Stimulated activated CD8-positive, alpha-beta memory T cell treated with anti-CD3 and anti-CD28 coated beads, Interleukin-2, amount 100 ng/mL, for 1 hour (primary cell): Measurements from ENCODE around the gene ANTXR1.
"Not testable (repeated sequence)": the region's sequence is repeated elsewhere in the genome, so short reads cannot be mapped to it uniquely, and the experiment has no call there.

Experiments
- DNase-seq, 2 donors: peaks; one replicate each; pipeline ENCODE4 v3.0.0-alpha.2; 2020; ENCODE audit warnings: low read depth in 2 of 2

Gene ANTXR1

DNA sequence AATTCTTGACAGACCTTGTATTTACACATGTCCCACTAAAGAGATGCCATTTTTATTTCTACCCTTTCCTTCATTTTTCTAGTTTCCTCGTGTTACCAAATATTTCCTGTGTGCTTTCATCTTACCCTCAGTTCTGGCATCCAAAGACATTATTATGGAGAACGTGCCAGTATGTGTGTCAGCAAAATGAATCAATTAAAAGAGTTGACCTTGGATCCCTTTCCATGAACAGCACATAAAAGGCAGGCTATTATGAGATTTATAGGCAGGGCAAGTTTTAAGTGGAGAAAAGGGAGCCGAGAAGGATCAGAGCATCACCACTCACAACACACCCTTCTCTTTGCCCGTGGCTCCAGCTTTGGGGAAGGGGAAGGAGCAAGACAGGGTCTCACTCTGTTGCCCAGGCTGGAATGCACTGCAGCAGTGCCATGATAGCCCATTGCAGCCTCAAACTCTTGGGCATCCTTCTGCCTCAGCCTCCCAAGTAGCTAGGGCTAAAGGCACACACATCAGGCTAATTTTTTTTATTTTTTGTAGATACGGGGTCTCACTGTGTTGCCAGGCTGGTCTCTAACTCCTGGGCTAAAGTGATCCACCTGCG, 224.2 kb downstream of the ANTXR1 start:
- DNase-seq = no peak

GRCh38 chr2:69238449-69239031, 225.6 kb downstream of the ANTXR1 start:
- no peak for DNase-seq

GRCh38 chr2:69241093-69241492, 228.1 kb downstream of the ANTXR1 start:
- DNase-seq = no peak

GRCh38 chr2:69241664-69242514, 228.9 kb downstream of the ANTXR1 start:
- DNase-seq = no peak

GRCh38 chr2:69242651-69243051, 229.7 kb downstream of the ANTXR1 start:
- no peak for DNase-seq

GRCh38 chr2:69243652-69244051, 230.7 kb downstream of the ANTXR1 start:
- no peak for DNase-seq

GRCh38 chr2:69244882-69245281, 231.9 kb downstream of the ANTXR1 start:
- DNase-seq = no peak

- DNase-seq = no peak
Measured at GRCh38 chr2:69247583-69247982, 234.6 kb downstream of the ANTXR1 start.

- no peak for DNase-seq
Measured at GRCh38 chr2:69248232-69248631, 235.3 kb downstream of the ANTXR1 start.

DNA sequence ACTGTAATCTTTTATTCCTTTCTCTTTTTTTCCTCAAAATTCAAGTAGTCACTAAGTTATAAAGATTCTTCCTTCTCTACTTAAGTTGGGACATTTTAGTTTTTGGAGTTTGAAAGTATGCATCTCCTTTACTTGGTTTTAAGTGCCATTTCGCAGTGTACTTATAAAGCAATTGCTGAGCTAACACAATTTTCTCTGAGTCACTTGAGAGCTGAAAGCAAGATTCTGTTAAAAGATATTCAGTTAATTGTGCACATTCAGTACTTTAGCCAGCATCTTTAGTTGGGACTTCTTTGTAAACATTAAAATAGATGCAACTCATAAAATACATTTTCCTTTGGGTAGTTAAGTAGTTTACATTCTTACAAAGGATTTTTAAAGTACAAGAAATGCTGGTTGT, 238.0 kb downstream of the ANTXR1 start:
- DNase-seq = no peak

GRCh38 chr2:69251943-69252342, 239.0 kb downstream of the ANTXR1 start:
- no peak for DNase-seq

DNA sequence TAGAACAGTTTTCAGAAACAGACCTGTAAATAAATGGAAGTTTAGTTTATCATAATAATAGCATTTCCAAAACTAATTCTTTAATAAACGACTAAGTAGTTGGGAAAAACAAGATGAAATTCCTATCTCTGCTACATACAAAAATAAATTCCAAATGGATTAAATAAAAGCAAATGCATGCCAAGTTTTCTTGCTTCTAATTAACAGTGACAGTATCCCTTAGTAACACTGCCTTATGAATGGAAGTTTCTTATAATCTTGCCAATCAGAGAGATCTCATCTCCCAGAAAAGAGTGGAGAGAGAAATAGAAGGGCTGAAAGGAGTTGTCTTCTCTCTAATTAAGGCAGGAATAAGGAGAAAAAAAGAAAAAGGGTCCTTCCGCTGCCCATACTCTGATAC, 240.1 kb downstream of the ANTXR1 start:
- DNase-seq = no peak

DNA sequence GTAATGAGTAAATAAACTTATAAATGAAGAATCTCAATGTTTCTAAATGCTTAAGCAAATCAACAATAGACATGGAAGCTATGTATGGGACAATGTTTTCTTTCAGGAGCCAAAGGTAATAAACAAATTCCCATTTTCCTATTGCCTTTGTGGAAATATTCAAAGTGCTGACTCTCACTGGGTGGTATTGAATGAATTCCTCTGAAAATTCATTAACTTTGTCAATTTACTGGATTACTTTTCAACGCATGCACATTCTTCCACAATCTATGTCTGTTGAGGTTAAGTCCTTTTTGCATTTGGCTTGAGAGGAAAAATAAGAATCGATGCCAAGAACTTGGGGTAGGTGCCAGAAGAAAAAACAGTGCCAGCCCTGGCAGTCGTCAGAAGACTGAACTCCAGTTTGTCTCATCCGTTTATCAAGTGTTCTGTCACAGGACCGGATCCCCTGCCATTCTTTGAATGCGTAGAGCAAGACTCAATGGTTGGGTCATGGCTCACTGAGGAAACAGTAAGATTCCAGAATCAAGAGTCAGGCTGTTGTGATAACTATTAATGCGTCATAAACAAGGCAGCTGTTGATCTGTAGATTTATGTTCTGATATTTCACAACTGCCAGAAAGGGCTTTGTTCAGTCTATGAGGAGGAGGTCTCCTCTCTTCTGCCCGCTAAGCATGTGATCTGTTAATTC, 240.8 kb downstream of the ANTXR1 start:
- DNase-seq = no peak

DNA sequence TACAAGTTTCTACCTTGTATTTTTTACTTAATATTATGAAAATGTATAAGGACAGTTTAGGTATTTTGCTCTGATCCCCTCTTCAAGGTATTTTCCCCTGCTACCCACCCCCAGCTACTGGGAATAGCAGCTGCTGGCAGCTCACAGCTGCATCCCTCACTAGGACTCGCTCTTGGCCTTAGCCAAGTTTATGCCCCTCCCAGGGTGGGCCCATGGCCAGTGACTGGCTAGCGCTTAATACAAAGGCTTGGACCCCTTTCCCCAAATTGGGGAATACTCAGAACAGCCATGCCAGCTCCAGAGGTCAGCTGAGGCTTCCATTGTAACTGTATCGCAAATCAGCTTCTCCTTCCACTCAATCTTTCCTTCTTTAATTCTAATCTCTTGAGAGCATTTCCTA, 242.8 kb downstream of the ANTXR1 start:
- no peak for DNase-seq

GRCh38 chr2:69259994-69260591, 247.1 kb downstream of the ANTXR1 start:
- DNase-seq = not testable (repeated sequence)

DNA sequence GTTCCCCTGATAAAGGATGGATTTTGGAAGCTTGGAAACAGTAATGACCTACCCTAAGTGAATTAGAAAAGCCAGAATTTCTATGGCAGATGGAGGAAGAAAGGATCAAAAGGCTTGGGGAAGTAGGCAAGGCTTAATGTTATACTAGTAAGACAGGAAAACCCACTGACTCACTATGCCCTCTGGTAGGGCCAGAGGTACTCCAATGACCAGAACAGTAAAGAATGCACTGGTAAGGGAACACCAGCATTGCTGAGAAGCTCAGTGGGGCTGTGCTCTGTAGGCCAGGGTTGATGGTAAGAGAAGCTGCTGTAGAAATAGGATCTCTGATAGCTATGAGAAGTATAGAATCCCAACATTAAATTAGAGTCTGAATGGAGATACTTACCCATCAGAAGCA, 247.7 kb downstream of the ANTXR1 start:
- DNase-seq = no peak

- no peak for DNase-seq
Measured at GRCh38 chr2:69269330-69269729, 256.4 kb downstream of the ANTXR1 start.

DNA sequence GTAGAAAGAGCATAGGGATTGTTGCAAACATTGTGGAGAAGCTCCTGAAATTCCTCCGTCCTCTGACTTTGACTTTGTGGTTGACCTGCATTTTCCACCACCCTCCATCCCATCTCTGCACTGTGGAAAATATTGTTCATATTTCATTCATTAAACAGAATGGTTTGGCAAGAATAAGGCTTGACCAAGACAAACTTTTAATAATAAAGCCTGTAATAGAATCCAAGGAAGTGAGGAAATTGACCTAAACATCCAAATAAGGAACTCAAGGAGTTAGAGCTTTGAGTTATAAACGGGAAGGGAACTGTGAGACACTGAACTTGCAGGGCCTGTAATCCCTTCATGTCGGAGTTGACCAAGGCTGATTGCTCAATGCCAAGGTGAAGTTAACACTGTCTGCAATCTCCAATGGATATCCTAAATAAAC, 258.9 kb downstream of the ANTXR1 start:
- DNase-seq = no peak

DNA sequence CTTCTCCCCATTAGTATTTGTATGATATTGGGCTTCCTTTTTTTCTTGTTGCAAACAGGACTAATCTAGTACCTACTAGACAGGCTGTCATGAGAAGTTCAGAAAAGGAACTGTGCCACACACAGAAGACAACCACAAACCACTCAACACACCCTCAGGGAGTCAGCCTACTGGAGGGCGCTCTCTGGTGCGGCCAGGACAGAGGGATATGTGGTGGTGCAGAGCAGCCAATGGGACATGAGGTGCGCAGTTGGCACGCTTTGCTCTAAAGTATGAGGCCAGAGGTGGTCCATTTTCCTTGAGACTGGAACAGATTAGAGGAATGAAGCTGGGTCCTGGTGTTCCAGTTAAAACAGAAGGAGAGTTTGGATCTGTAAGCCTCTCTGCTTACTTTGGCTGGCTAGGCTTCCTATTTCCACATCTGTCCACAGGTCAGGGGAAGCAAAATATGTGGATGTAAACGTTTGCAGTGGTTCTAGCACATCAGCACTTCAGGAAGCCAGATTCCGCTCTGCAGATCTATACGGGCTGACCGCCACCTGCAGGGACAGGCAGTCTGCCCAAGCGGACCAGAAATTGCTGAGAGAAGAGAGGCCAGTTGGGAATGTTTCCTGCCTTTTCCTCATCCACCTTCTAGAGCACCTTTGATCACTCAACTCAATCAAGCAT, 260.0 kb downstream of the ANTXR1 start:
- DNase-seq = no peak

GRCh38 chr2:69275490-69275889, 262.5 kb downstream of the ANTXR1 start:
- DNase-seq = no peak

DNA sequence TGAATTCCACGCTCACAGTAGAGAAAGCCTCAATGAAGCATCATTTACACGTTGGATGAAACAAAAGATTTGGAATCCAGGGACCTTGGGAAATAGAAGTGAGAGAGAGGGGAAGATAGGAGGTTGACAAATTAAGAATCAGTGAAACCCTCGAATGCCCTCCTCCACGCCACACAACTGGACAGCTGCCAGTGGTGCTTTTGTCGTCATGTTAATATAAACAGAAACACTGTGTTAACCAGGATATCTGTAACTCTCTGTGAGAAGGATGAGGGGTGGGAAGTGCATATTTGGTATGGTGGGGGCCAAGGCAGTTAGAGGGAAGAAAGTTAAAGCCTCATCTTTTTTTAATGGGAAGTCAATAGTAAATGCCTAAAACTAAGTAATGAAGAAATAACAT, 265.4 kb downstream of the ANTXR1 start:
- no peak for DNase-seq
